ENCODE results near the gene RALGDS.
"Not testable (repeated sequence)": the region's sequence is repeated elsewhere in the genome, so short reads cannot be mapped to it uniquely, and the experiment has no call there.

GRCh38 chr9:133072210-133072609, 48.8 kb downstream of the RALGDS start:
- TF ChIP-seq U2AF1 (optimal IDR thresholded peaks at IDR 0.05; ENCODE audit: low read depth, low read length); SRY (CRISPR knock-in tag; IDR thresholded peaks at IDR 0.05); HNF4G (IDR thresholded peaks at IDR 0.05; ENCODE audit: borderline replicate concordance, low read depth, low read length); HNF4G (CRISPR knock-in tag; IDR thresholded peaks at IDR 0.05; ENCODE audit: borderline replicate concordance, low read depth); ETV5 (CRISPR knock-in tag; IDR thresholded peaks at IDR 0.05; ENCODE audit: borderline replicate concordance); IRF1 (CRISPR knock-in tag; IDR thresholded peaks at IDR 0.05; ENCODE audit: low read depth): not testable (repeated sequence)
